B cell (primary cell): ENCODE data around the gene TGM3. TPM values are rescaled to one million over a fixed set of nuclear protein-coding genes. Genes with fewer than 3 reads are reported as not detected.

Experiments
- ATAC-seq: fragments of 200-7000 bp; cut with Tn5 transposase; one replicate; pipeline ENCODE4 v1.10.0; 2021; ENCODE audit warnings: low read depth, mild to moderate bottlenecking, moderate number of reproducible peaks, moderate library complexity
- CTCF ChIA-PET: fragments of 350-600 bp; sonication (Branson Sonifier 250); formaldehyde crosslinking; loops from one replicate; lab custom pipeline; 2021; ENCODE audit warnings: antibody characterized with exemption, inconsistent platforms; lab: Charles Lee
- POLR2A ChIA-PET: fragments of 350-600 bp; sonication (Branson Sonifier 250); formaldehyde crosslinking; loops from one replicate; lab custom pipeline; 2021; ENCODE audit warnings: antibody characterized with exemption; lab: Charles Lee
- DNase-seq: peaks from one replicate; pipeline ENCODE4 v3.0.0; 2013
- H2AFZ ChIP-seq: 2 replicates; pipeline ENCODE4 v1.6.1; 2012; ENCODE audit warnings: mild to moderate bottlenecking, low read depth, low read length; ENCODE audit not compliant: insufficient read depth, poor library complexity, severe bottlenecking
- H3K27ac ChIP-seq, 2 donors: 1 replicate in 1 of 2; 2 replicates in 1 of 2; pipeline ENCODE4 v1.5.1; 2012 to 2013; ENCODE audit warnings: low read length in 2 of 2, mild to moderate bottlenecking in 2 of 2, moderate library complexity in 1 of 2
- H3K27me3 ChIP-seq, 4 experiments: fragments of 200-600 bp in 1 of 4; sonication (generic) in 1 of 4; replicated peaks in 1 of 4; 1 replicate in 2 of 4; 2 replicates in 2 of 4; pipeline versions ENCODE4 v1.6.1 to v1.7.0; 2013 to 2016; ENCODE audit warnings: low read length in 3 of 4, mild to moderate bottlenecking in 2 of 4, mixed read lengths in 1 of 4, moderate library complexity in 1 of 4; ENCODE audit not compliant: insufficient read depth in 4 of 4, control insufficient read depth in 3 of 4; ENCODE audit errors: control extremely low read depth in 1 of 4
- H3K36me3 ChIP-seq, 2 experiments: replicated peaks in 1 of 2; 1 replicate in 1 of 2; 2 replicates in 1 of 2; pipeline versions ENCODE4 v1.6.1 to v1.7.1; 2013; ENCODE audit warnings: low read length in 1 of 2; ENCODE audit not compliant: insufficient read depth in 2 of 2, control insufficient read depth in 1 of 2; ENCODE audit errors: control extremely low read depth in 1 of 2, extremely low read depth in 1 of 2
- H3K4me1 ChIP-seq, 2 donors: fragments of 200-600 bp in 1 of 2; sonication (generic) in 1 of 2; 1 replicate in 1 of 2; 2 replicates in 1 of 2; pipeline versions ENCODE4 v1.5.1 to v1.6.1; 2013 to 2017; ENCODE audit warnings: low read length in 2 of 2; ENCODE audit not compliant: control insufficient read depth in 2 of 2, insufficient read depth in 2 of 2
- H3K4me2 ChIP-seq: replicated peaks from 2 replicates; pipeline ENCODE3; 2012; ENCODE audit warnings: mild to moderate bottlenecking, low read depth, low read length; ENCODE audit not compliant: poor library complexity, severe bottlenecking
- H3K4me3 ChIP-seq, 5 experiments: fragments of 200-600 bp in 1 of 5; sonication (generic) in 1 of 5; 1 replicate in 3 of 5; 2 replicates in 2 of 5; pipeline versions ENCODE4 v1.5.1 to v1.7.0; 2011 to 2016; ENCODE audit warnings: low read length in 4 of 5, mild to moderate bottlenecking in 4 of 5, low read depth in 2 of 5, control low read depth in 1 of 5, moderate library complexity in 1 of 5; ENCODE audit not compliant: insufficient read depth in 1 of 5; ENCODE audit errors: control extremely low read depth in 1 of 5, extremely low read depth in 1 of 5
- H3K79me2 ChIP-seq: fragments of 200-600 bp; sonication (generic); one replicate; pipeline ENCODE4 v1.6.0; 2016; ENCODE audit warnings: low read length; ENCODE audit not compliant: control insufficient read depth, insufficient read depth
- H3K9ac ChIP-seq: fragments of 200-600 bp; sonication (generic); 2 replicates; pipeline ENCODE4 v1.6.1; 2017; ENCODE audit warnings: mild to moderate bottlenecking, low read length, moderate library complexity
- H3K9me3 ChIP-seq, 3 donors: one replicate each; pipeline versions ENCODE4 v1.6.1 to v1.7.1; 2013; ENCODE audit warnings: low read length in 2 of 3; ENCODE audit not compliant: control insufficient read depth in 2 of 3, insufficient read depth in 1 of 3; ENCODE audit errors: control extremely low read depth in 1 of 3
- H4K20me1 ChIP-seq: 2 replicates; pipeline ENCODE4 v1.6.0; 2012; ENCODE audit warnings: mild to moderate bottlenecking, low read length; ENCODE audit not compliant: insufficient read depth, control insufficient read depth, poor library complexity, severe bottlenecking
- H3K27ac Mint-ChIP-seq: one replicate; pipeline ENCODE4 v1.8.0; 2021; ENCODE audit warnings: mixed read lengths
- H3K27me3 Mint-ChIP-seq: one replicate; pipeline ENCODE4 v1.8.0; 2021; ENCODE audit warnings: mixed read lengths
- H3K4me1 Mint-ChIP-seq: one replicate; pipeline ENCODE4 v1.8.0; 2021; ENCODE audit warnings: mixed read lengths
- H3K4me3 Mint-ChIP-seq: one replicate; pipeline ENCODE4 v1.8.0; 2021; ENCODE audit warnings: mixed read lengths
- H3K9me3 Mint-ChIP-seq: one replicate; pipeline ENCODE4 v1.8.0; 2022; ENCODE audit warnings: mixed read lengths; ENCODE audit not compliant: insufficient read depth
- CTCF ChIP-seq: fragments of 200-600 bp; IDR thresholded peaks from one replicate; pipeline ENCODE4 v1.8.0; 2022; ENCODE audit warnings: antibody characterized with exemption, mild to moderate bottlenecking
- EZH2 ChIP-seq: IDR thresholded peaks from 2 replicates; pipeline ENCODE4 v1.6.1; 2012; ENCODE audit warnings: borderline replicate concordance, low read depth, mild to moderate bottlenecking, moderate library complexity, low read length; ENCODE audit not compliant: insufficient read depth, poor library complexity, severe bottlenecking
- WGBS: methylation state at CpG from one replicate; pipeline ENCODE4 v1.1.5; 2013; ENCODE audit warnings: missing lambda C conversion rate; ENCODE audit not compliant: insufficient coverage; 5-methylcytosine and 5-hydroxymethylcytosine counted together
- intact Hi-C: fragments of 100-400 bp; cut with micrococcal nuclease; formaldehyde crosslinking; loops from one replicate; pipeline ENCODE4 v1.10.0; 2022
- polyA plus RNA-seq: library from polyadenylated mRNA; depleted of rRNA; stranded (reverse); fragments of >200 nt; gene quantifications from 2 replicates; pipeline ENCODE4 v1.2.3, GENCODE V29; 2012
- total RNA-seq, 2 donors: library from RNA; stranded (reverse); fragments of 120-200 nt in 1 of 2; gene quantifications; 1 replicate in 1 of 2; 2 replicates in 1 of 2; pipeline versions ENCODE4 v1.2.3 to v1.2.4, GENCODE V29; 2013 to 2022

The TGM3 gene
- total and polyA plus RNA-seq, 2 donors (not counting 1 experiment from before 2014, with no cell fraction given) = not detected

GRCh38 chr20:2368621-2369020, 72.8 kb downstream of the TGM3 start:
- Mint-ChIP-seq H3K9me3 (peaks cover 3% of the 10 kb centered on the region), H3K4me3 (no peak overlapping the region), H3K4me1 (no peaks in the 10 kb centered on the region), H3K27me3 (peaks cover 45% of the 10 kb centered on the region), H3K27ac (no peak overlapping the region)
- no peak overlapping the region for H2AFZ ChIP-seq
- no peak overlapping the region for H3K27ac ChIP-seq
- H3K79me2 ChIP-seq = no peaks in the 10 kb centered on the region
- 83% methylated on average over 1 of the region's 1 CpG for WGBS
- ChIA-PET CTCF (interaction anchor here (1.1 kb wide), 1 partner anchor 85 kb away, joined by 3 read pairs; no protein-coding TSS in a partner anchor), POLR2A (no interaction called here)
- intact Hi-C loops = no loop called here
- H3K27me3 ChIP-seq = peaks cover 0 to 16% (median 7%) of the 10 kb centered on the region in 4 experiments
- no peak for TF ChIP-seq CTCF
- H3K9me3 ChIP-seq = peaks cover 0 to 2% (median 2%) of the 10 kb centered on the region in 3 donors
- no peaks in the 10 kb centered on the region for H3K36me3 ChIP-seq
- ATAC-seq (no peak), DNase-seq (no peak)
- H3K4me2 ChIP-seq = no peak overlapping the region
- no peak overlapping the region for H3K9ac ChIP-seq
- no peaks in the 10 kb centered on the region for H3K4me1 ChIP-seq
- H3K4me3 ChIP-seq = no peak overlapping the region
- H4K20me1 ChIP-seq = no peaks in the 10 kb centered on the region

- no peaks in the 10 kb centered on the region for H3K4me1 Mint-ChIP-seq
- no peak overlapping the region for H3K27ac ChIP-seq
- H4K20me1 ChIP-seq = no peaks in the 10 kb centered on the region
- H3K9me3 ChIP-seq = peaks cover 0 to 2% (median 2%) of the 10 kb centered on the region in 3 donors
- ChIA-PET CTCF (no interaction called here), POLR2A (no interaction called here)
- peaks cover 52% of the 10 kb centered on the region for H3K27me3 Mint-ChIP-seq
- TF ChIP-seq CTCF (no peak), EZH2 (no peak)
- H3K4me2 ChIP-seq = no peak overlapping the region
- H3K4me3 Mint-ChIP-seq = no peak overlapping the region
- no peaks in the 10 kb centered on the region for H3K4me1 ChIP-seq
- DNase-seq (no peak), ATAC-seq (no peak)
- intact Hi-C loops = no loop called here
- no peaks in the 10 kb centered on the region for H3K79me2 ChIP-seq
- peaks cover 0 to 20% (median 5%) of the 10 kb centered on the region in 4 experiments for H3K27me3 ChIP-seq
- peaks cover 3% of the 10 kb centered on the region for H3K9me3 Mint-ChIP-seq
- no peak overlapping the region for H2AFZ ChIP-seq
- H3K4me3 ChIP-seq = no peak overlapping the region
- H3K9ac ChIP-seq = no peak overlapping the region
- H3K27ac Mint-ChIP-seq = no peak overlapping the region
- H3K36me3 ChIP-seq = no peaks in the 10 kb centered on the region
Measured at GRCh38 chr20:2373098-2373497, 77.3 kb downstream of the TGM3 start.
